ENCODE data around the gene ZMYM2. TPM values are rescaled to one million over a fixed set of nuclear protein-coding genes. Genes with fewer than 3 reads are reported as not detected.
"Not testable (repeated sequence)": the region's sequence is repeated elsewhere in the genome, so short reads cannot be mapped to it uniquely, and the experiment has no call there.

Gene ZMYM2
- total RNA-seq, 2 experiments from 2014 or later = 59.9 to 64.7 TPM

DNA sequence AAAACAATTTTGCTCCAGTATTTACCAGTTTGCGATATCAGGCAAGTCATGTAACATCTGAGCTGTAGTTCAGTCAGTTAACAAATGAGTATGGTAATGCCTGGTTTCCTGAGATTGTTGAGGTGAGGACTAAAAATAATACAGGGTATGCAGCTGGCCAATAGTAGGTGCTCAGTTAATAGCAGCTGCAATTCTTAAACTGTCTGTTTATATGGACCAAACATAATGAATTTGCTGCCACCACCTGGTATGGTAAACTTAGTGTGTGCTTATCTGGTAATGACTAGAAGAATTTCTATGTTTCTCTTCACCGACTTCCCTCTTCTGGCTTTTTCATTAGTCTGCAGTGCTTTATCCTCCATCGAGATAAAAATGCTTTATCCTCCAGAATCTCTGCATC, 9.1 kb downstream of the ZMYM2 start:
- no peak for TF ChIP-seq EZH2phosphoT487 (IDR thresholded peaks at IDR 0.05; ENCODE audit: borderline replicate concordance, low read depth, low read length)
- TF ChIP-seq, protein P1, sequence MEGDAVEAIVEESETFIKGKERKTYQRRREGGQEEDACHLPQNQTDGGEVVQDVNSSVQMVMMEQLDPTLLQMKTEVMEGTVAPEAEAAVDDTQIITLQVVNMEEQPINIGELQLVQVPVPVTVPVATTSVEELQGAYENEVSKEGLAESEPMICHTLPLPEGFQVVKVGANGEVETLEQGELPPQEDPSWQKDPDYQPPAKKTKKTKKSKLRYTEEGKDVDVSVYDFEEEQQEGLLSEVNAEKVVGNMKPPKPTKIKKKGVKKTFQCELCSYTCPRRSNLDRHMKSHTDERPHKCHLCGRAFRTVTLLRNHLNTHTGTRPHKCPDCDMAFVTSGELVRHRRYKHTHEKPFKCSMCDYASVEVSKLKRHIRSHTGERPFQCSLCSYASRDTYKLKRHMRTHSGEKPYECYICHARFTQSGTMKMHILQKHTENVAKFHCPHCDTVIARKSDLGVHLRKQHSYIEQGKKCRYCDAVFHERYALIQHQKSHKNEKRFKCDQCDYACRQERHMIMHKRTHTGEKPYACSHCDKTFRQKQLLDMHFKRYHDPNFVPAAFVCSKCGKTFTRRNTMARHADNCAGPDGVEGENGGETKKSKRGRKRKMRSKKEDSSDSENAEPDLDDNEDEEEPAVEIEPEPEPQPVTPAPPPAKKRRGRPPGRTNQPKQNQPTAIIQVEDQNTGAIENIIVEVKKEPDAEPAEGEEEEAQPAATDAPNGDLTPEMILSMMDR (conservative IDR thresholded peaks at IDR 0.05; ENCODE audit: low read length) = peak; percentile 71
- intact Hi-C loops (cut with micrococcal nuclease; ENCODE audit: unreplicated experiment) = no loop called here
- no TSS peak for BruUV-seq (replicated peaks)
- no peaks in the 10 kb centered on the region for H3K9me2 ChIP-seq (ENCODE audit: insufficient read depth, low read length)
- no peaks in the 10 kb centered on the region for H3K9me3 ChIP-seq (ENCODE audit: low read length)
- H4K20me1 ChIP-seq (ENCODE audit: insufficient read depth, low read length) = peaks cover 10% of the 10 kb centered on the region; the same call in 1 of the 2 replicates
- H3K4me2 ChIP-seq (ENCODE audit: low read length) = peak overlapping the region; percentile 39
- peaks cover 29% of the 10 kb centered on the region for H3K4me1 ChIP-seq (ENCODE audit: insufficient read depth, low read length, poor library complexity, severe bottlenecking)
- peak overlapping the region; percentile 57 for H3K27ac ChIP-seq (ENCODE audit: low read depth, low read length, poor library complexity, severe bottlenecking)
- peaks cover 93% of the 10 kb centered on the region for H3K79me2 ChIP-seq (ENCODE audit: insufficient read depth, low read depth, low read length)
- peaks cover 89% of the 10 kb centered on the region for H3K36me3 ChIP-seq (ENCODE audit: insufficient read depth, low read length)
- ChIA-PET CTCF (ENCODE audit: unreplicated experiment) (no interaction called here), POLR2A (interaction anchor here (0.6 kb wide), 1 partner anchor 955 kb away, joined by 5 read pairs; no protein-coding TSS in a partner anchor)
- H3K4me3 ChIP-seq (ENCODE audit: low read depth, low read length, poor library complexity, severe bottlenecking) = no peak overlapping the region
- no peak overlapping the region for H2AFZ ChIP-seq (ENCODE audit: low read length)
- DNase-seq (ENCODE audit: low spot score) = peak; percentile 70

DNA sequence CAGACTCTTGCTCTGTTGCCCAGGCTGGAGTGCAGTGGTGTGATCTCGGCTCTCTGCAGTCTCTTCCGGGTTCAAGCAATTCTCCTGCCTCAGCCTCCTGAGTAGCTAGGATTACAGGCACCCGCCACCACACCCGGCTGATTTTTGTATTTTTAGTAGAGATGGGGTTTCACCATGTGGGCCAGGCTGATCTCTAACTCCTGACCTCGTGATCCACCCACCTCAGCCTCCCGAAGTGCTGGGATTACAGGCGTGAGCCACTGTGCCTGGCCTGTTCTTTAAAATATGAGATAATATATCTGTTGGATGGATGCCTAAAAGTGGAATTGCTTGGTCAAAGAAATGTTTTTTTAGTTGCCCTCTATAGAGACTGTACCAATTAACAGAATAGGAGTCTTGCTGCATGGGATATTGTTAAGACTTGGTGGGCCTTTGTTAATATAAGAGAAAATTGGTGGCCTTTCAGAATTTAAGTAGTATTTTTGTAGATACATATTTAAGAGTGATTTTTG, 16.0 kb downstream of the ZMYM2 start:
- Histone ChIP-seq H3K9me3 (ENCODE audit: low read length) (peaks cover 14% of the 10 kb centered on the region; the same call in 1 of the 2 replicates), H3K79me2 (ENCODE audit: insufficient read depth, low read depth, low read length) (peaks cover 81% of the 10 kb centered on the region), H3K36me3 (ENCODE audit: insufficient read depth, low read length) (peaks cover 91% of the 10 kb centered on the region)
- H2AFZ ChIP-seq (ENCODE audit: low read length); H3K4me3 ChIP-seq (ENCODE audit: low read depth, low read length, poor library complexity, severe bottlenecking); BruUV-seq (replicated peaks); H3K9me2 ChIP-seq (ENCODE audit: insufficient read depth, low read length); DNase-seq (ENCODE audit: low spot score); H4K20me1 ChIP-seq (ENCODE audit: insufficient read depth, low read length); H3K27ac ChIP-seq (ENCODE audit: low read depth, low read length, poor library complexity, severe bottlenecking); H3K4me2 ChIP-seq (ENCODE audit: low read length); H3K4me1 ChIP-seq (ENCODE audit: insufficient read depth, low read length, poor library complexity, severe bottlenecking); CTCF ChIA-PET (ENCODE audit: unreplicated experiment): not testable (repeated sequence)
- POLR2A ChIA-PET = interaction anchor here (0.7 to 1.4 kb wide), 2 partner anchors 12 to 67 kb away, joined by 3 read pairs; no protein-coding TSS in a partner anchor
- intact Hi-C loops (cut with micrococcal nuclease; ENCODE audit: unreplicated experiment) = loop anchor here (5.0 kb wide), 1 partner anchor 192 kb away; the partner anchor contains the start of gene PSPC1

DNA sequence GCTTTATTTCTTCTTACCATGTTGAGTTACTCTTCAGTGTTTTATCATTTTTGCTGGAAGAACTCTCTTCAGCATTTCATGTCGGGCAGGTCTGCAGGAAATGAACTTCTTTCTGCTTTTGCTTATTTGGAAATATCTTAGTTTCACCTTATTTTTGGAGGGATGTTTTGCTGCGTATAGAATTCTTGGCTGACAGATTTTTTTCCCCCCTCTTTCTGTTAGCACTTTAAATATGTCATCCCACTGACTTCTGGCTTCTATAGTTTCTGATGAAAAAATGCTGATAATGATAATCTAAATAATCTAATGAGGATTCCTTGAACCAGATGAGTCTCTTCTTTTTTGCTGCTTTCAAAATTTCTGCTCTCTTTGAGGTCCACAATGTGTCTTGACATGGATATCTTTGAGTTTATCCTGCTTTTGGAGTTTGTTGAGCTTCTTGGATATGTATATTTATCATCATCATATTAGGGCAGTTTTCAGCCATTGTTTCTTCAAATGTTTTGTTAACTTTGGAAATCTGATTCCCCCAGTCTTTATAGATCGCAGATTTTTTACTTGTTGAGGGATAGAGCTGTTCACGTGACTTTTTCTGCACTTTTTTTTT, 20.4 kb downstream of the ZMYM2 start:
- ChIA-PET CTCF (ENCODE audit: unreplicated experiment) (no interaction called here), POLR2A (no interaction called here)
- Histone ChIP-seq H3K4me3 (ENCODE audit: low read depth, low read length, poor library complexity, severe bottlenecking) (no peak overlapping the region), H3K36me3 (ENCODE audit: insufficient read depth, low read length) (peaks cover 80% of the 10 kb centered on the region), H3K9me2 (ENCODE audit: insufficient read depth, low read length) (no peaks in the 10 kb centered on the region), H4K20me1 (ENCODE audit: insufficient read depth, low read length) (no peaks in the 10 kb centered on the region), H2AFZ (ENCODE audit: low read length) (no peak overlapping the region), H3K27ac (ENCODE audit: low read depth, low read length, poor library complexity, severe bottlenecking) (no peak overlapping the region), H3K4me1 (ENCODE audit: insufficient read depth, low read length, poor library complexity, severe bottlenecking) (no peaks in the 10 kb centered on the region), H3K79me2 (ENCODE audit: insufficient read depth, low read depth, low read length) (peaks cover 94% of the 10 kb centered on the region), H3K4me2 (ENCODE audit: low read length) (no peak overlapping the region), H3K9me3 (ENCODE audit: low read length) (peaks cover 16% of the 10 kb centered on the region; the same call in 1 of the 2 replicates)
- TF ChIP-seq, protein P1 (conservative IDR thresholded peaks at IDR 0.05; ENCODE audit: low read length) = no peak
- no peak for TF ChIP-seq EZH2phosphoT487 (IDR thresholded peaks at IDR 0.05; ENCODE audit: borderline replicate concordance, low read depth, low read length)
- no TSS peak for BruUV-seq (replicated peaks)
- intact Hi-C loops (cut with micrococcal nuclease; ENCODE audit: unreplicated experiment) = no loop called here
- DNase-seq (ENCODE audit: low spot score) = no peak
